Duodenal mucosa (tissue), 2 donors: ENCODE results near the gene CACNA1D.

Source experiments
- H3K27ac ChIP-seq: one replicate; pipeline ENCODE4 v1.7.0; 2013; ENCODE audit warnings: low read depth, low read length
- H3K27me3 ChIP-seq, 2 donors: one replicate each; pipeline ENCODE4 v1.7.0; 2013; ENCODE audit warnings: low read length in 2 of 2, control low read depth in 1 of 2; ENCODE audit not compliant: insufficient read depth in 2 of 2, control insufficient read depth in 1 of 2
- H3K36me3 ChIP-seq, 2 donors: one replicate each; pipeline ENCODE4 v1.7.0; 2013; ENCODE audit warnings: low read length in 2 of 2, control low read depth in 1 of 2; ENCODE audit not compliant: insufficient read depth in 2 of 2, control insufficient read depth in 1 of 2
- H3K4me1 ChIP-seq, 2 donors: one replicate each; pipeline ENCODE4 v1.7.0; 2013; ENCODE audit warnings: low read length in 2 of 2, control low read depth in 1 of 2; ENCODE audit not compliant: insufficient read depth in 2 of 2, control insufficient read depth in 1 of 2
- H3K4me3 ChIP-seq, 2 donors: one replicate each; pipeline ENCODE4 v1.7.0; 2013; ENCODE audit warnings: low read length in 2 of 2, low read depth in 1 of 2
- H3K9ac ChIP-seq, 2 donors: one replicate each; pipeline ENCODE4 v1.7.0; 2013; ENCODE audit warnings: low read length in 2 of 2, low read depth in 1 of 2
- H3K9me3 ChIP-seq, 2 donors: one replicate each; pipeline ENCODE4 v1.7.0; 2013; ENCODE audit warnings: low read length in 2 of 2, control low read depth in 1 of 2; ENCODE audit not compliant: control insufficient read depth in 1 of 2

Gene CACNA1D

DNA sequence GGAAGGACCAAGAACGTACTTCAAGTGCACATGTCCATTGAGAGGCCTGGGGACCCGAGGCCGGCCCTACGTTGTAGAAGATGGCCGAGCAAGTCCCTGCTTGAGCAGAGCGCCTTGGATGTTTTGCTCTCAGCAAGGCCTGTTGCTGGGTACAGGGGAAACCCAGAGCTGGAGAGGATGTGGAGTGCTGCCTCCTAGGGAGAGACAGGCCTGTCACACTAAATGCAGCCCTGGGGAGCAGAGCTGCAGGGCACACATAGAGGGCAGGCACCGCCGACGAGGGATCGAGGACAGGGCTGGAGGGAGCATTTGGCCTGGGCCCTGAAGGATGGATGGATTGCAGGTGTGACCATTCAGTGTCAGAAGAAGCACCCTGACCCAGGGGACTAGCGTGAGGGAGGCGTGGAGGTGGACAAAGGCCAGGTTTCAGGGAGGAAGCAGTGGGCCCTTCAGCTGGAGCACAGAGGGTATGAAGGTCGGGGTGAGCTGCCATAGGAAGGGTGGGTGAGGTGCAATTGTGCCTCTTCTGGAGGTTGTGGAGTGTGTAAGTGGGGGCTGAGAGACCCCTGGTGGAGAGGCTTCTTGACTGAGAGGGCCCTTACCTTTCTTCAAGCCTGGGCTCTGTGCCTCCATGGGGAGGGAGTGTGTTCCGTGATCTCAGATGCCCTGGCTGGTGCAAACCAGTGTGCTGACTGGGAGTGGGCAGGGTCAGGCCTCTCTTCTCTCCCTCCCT is 209.4 kb downstream of the CACNA1D start:
- H3K36me3 ChIP-seq, result peaks cover 0 to 5% of the 10 kb centered on the region in 2 donors
- no peaks in the 10 kb centered on the region for H3K9me3 ChIP-seq
- H3K4me3 ChIP-seq, result no peak overlapping the region
- no peak overlapping the region for H3K27ac ChIP-seq
- H3K27me3 ChIP-seq, result no peaks in the 10 kb centered on the region
- H3K4me1 ChIP-seq, result peaks cover 2 to 10% of the 10 kb centered on the region in 2 donors
- no peak overlapping the region for H3K9ac ChIP-seq

DNA sequence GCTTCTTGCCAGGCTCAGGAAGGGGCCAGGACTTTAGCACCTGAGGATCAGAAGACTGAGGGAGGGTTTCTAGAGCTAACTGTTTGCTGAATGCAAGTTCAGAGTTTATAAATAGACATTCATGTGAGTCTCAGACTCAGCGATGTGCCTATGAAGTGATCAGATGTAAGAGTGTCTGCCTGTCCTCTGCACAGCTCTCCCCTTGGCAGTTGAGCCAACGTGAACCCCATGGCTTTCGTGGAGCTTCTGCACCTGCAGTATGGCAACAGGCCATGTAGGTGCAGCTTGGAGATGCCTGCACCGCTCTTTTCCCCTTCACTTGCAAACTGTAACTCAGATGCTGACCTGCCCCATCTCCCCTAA is 209.9 kb downstream of the CACNA1D start:
- no peak overlapping the region for H3K4me3 ChIP-seq
- peaks cover 0 to 5% of the 10 kb centered on the region in 2 donors for H3K36me3 ChIP-seq
- H3K4me1 ChIP-seq, result peaks cover 3 to 10% of the 10 kb centered on the region in 2 donors
- H3K9ac ChIP-seq, result no peak overlapping the region
- no peaks in the 10 kb centered on the region for H3K9me3 ChIP-seq
- H3K27ac ChIP-seq, result no peak overlapping the region
- no peaks in the 10 kb centered on the region for H3K27me3 ChIP-seq

DNA sequence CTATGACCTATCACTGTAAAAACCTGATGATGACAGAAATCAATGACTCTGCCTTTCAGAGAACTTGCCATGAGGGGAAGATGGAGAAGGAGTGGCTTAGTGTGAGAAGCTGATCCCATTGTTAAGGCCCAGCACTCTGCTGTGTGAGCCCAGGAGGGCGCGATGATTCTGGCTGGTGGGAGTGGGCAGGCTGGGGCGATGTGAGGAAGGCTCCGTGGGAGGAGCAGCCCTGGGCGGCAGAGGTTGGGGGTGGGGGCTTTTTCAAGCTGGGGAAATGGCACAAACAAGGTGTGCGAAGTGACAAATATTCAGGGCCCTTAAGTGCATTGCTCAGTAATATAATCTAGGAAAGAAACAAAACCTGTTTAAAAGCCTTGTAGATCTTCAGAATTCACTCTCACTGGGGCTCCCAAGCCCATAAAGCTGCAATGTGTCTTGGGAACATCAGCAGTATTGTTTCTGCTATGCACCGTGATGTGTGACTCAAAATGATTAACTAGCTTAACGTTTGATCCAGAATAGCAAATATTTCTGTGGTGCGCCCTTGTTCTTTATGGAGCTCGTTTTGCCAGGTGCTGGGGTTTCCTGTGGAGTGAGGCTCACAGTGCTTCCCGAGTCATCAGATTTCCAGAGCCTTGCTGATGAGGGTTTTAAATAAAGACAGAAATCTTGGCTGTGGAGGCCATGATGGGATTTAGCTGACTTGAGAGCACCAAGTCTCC is 210.8 kb downstream of the CACNA1D start:
- H3K4me1 ChIP-seq, result peaks cover 8 to 10% of the 10 kb centered on the region in 2 donors
- H3K9ac ChIP-seq, result no peak overlapping the region
- no peaks in the 10 kb centered on the region for H3K27me3 ChIP-seq
- H3K9me3 ChIP-seq, result no peaks in the 10 kb centered on the region
- H3K27ac ChIP-seq, result no peak overlapping the region
- no peak overlapping the region for H3K4me3 ChIP-seq
- peaks cover 0 to 5% of the 10 kb centered on the region in 2 donors for H3K36me3 ChIP-seq

DNA sequence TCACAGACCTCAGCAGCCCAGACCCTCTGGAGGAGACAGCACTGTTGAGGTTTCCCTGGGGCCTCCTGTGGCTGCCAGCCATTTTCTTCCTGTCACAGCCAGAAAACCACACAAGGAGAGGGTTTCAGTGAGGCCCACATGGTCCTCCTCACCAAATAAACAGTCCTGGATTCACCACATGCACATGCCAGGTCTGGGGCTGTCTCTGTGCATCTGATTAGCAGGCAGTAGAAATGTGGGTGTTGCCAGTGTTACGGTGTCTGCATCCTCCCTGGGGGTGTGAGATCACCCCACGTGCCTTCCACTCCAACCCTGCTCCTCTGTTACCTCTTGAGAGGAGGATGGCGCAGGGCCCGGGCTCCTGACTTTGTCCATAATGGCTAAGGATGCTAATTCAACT is 211.4 kb downstream of the CACNA1D start:
- H3K9me3 ChIP-seq, result no peaks in the 10 kb centered on the region
- H3K36me3 ChIP-seq, result peaks cover 0 to 5% of the 10 kb centered on the region in 2 donors
- no peak overlapping the region for H3K4me3 ChIP-seq
- peaks cover 10 to 11% of the 10 kb centered on the region in 2 donors for H3K4me1 ChIP-seq
- H3K27me3 ChIP-seq, result no peaks in the 10 kb centered on the region
- H3K9ac ChIP-seq, result no peak overlapping the region
- no peak overlapping the region for H3K27ac ChIP-seq

DNA sequence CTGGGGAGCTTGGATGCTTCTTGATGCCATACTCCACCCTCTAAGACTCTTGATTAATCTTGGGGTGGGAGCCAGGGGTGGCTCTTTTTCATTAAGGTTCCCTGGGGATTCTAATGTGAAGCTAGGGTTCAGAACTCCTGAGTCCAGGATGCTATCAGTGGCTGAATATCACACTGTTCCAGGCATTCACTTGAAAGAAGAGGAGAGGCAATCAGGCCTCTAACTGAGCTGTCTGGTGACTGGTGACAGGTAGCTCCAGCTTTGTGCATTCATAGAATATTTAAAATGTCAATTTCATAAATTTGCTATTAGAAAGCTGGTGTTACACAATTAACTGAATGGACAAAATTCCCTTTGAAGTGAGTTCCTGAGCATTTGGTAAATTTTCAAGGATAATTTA is 212.8 kb downstream of the CACNA1D start:
- Histone ChIP-seq H3K9me3 (no peaks in the 10 kb centered on the region), H3K4me1 (peaks cover 10 to 11% of the 10 kb centered on the region in 2 donors), H3K27ac (no peak overlapping the region), H3K36me3 (peaks cover 0 to 5% of the 10 kb centered on the region in 2 donors), H3K4me3 (no peak overlapping the region), H3K9ac (no peak overlapping the region), H3K27me3 (no peaks in the 10 kb centered on the region)

DNA sequence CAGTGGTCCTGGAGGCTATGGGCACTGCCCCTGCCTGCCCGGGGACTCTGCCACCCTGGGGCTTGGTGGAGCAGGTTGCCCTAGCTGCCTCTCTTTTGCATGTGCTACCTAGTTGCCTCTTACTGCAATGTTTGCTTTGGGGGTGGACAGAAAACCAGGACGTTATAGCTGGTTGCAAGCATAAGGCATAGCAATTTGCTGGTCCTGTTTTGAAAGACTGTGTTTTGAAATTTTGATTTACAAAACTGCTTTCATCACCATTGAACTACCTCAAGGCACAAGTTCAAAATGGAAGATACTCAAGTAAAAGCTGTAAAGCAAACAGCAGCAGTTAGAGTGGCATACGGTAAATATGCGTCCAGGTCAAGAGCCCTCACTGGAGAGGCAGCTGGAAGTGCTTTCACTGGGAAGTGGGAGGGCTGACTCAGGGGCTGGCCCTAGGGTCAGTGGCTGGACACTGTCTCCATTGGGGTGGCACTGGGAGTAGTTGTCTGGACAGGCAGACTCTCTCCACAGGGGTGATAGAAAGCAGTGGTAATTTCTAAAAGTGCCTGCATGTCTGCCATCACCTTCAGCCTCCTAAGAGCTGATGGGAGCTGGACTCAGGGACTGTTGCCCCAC is 213.7 kb downstream of the CACNA1D start:
- no peaks in the 10 kb centered on the region for H3K36me3 ChIP-seq
- H3K9ac ChIP-seq, result no peak overlapping the region
- peaks cover 10 to 11% of the 10 kb centered on the region in 2 donors for H3K4me1 ChIP-seq
- H3K27me3 ChIP-seq, result no peaks in the 10 kb centered on the region
- H3K4me3 ChIP-seq, result no peak overlapping the region
- H3K27ac ChIP-seq, result no peak overlapping the region
- H3K9me3 ChIP-seq, result no peaks in the 10 kb centered on the region

DNA sequence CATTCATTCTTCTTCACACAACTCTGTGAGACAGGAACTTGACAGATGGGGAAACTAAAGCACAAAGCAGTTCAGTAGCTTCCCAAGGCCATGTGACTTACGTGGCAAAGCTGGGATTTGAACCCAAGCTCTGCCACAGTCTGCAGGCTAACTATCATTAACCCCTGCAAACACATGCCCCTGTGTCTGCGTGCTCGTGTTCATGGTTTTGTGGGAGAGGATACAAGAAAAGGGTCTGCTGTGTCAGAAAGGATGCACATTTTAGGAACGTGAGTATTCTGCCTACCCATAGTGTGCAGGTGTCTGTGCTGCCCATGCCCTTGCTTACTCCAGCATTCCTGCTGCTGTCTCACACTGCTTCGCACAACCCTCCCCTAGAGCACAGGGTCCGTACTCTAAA is 214.8 kb downstream of the CACNA1D start:
- Histone ChIP-seq H3K9me3 (no peaks in the 10 kb centered on the region), H3K27ac (no peak overlapping the region), H3K9ac (no peak overlapping the region), H3K36me3 (no peaks in the 10 kb centered on the region), H3K4me1 (peaks cover 10 to 11% of the 10 kb centered on the region in 2 donors), H3K4me3 (no peak overlapping the region), H3K27me3 (no peaks in the 10 kb centered on the region)

DNA sequence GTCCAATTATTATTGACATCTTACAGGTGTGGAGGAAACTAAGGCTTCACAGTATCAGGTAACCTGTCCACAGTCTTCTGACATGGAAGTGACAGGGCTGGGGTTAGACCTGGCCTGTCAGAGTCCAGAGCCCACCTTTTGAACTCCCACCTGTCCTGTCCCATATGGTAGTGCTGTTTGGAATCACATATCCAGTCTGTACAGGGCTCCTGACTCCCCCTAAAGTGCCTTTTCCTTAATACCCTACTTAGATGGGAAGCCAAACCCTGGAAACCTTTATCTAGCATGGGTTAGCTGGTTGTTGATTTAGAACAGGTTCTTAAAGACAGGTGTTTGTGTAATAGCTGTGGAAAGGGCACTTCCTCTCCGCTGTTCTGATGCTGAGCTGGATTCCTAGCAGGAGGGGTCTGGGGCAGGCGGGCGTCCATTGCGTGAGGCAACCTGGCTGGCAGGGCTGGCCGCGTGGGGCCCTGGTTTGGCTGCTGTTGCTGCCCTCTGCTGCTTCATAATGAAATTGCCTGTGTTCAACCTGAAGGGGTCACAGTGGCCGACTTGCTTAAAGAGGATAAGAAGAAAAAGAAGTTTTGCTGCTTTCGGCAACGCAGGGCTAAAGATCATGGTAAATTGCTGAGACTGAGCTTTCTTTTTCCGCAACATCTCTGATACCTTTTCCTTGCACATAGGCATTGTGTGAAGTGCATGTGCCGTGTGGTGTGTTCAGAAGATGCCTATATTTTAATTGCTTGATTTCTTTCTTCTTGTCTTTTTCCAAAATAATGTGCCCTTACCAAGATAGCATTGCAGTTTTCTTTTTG is 215.7 kb downstream of the CACNA1D start:
- H3K27ac ChIP-seq, result no peak overlapping the region
- H3K27me3 ChIP-seq, result no peaks in the 10 kb centered on the region
- H3K9me3 ChIP-seq, result no peaks in the 10 kb centered on the region
- no peaks in the 10 kb centered on the region for H3K36me3 ChIP-seq
- H3K4me3 ChIP-seq, result no peak overlapping the region
- H3K4me1 ChIP-seq, result peaks cover 10 to 11% of the 10 kb centered on the region in 2 donors
- H3K9ac ChIP-seq, result no peak overlapping the region

DNA sequence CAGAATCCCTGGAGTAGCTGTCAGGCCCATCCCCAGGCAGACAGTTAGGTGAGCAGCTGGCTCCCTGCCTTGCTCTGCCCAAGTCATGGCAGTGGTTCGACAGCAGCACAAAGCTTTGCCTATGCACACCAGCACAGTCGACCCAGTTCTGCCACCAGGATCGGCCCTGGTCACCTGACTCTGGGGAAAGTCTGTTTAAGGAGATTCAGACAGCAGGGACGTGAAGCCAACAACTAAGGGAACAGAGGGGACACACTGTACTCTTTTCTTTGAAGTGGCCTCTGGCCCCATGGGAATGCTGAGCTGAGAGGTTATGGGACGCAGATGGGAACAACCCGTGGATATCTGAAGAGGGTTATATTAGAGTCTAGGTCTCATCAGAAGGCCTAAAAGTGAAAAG is 217.0 kb downstream of the CACNA1D start:
- Histone ChIP-seq H3K36me3 (no peaks in the 10 kb centered on the region), H3K4me1 (peaks cover 10 to 11% of the 10 kb centered on the region in 2 donors), H3K27ac (no peak overlapping the region), H3K27me3 (no peaks in the 10 kb centered on the region), H3K9me3 (no peaks in the 10 kb centered on the region), H3K9ac (no peak overlapping the region), H3K4me3 (no peak overlapping the region)
